CD14-positive monocyte (primary cell): ENCODE results near the gene ZNF385A. TPM values are rescaled to one million over a fixed set of nuclear protein-coding genes. Genes with fewer than 3 reads are reported as not detected.
"Not testable (repeated sequence)": the region's sequence is repeated elsewhere in the genome, so short reads cannot be mapped to it uniquely, and the experiment has no call there.

ENCODE experiments used
- DNase-seq, 3 donors: peaks; one replicate each; pipeline ENCODE4 v3.0.0-alpha.2; 2011 to 2022
- H2AFZ ChIP-seq: 2 replicates; pipeline ENCODE4 v1.6.0; 2012; ENCODE audit warnings: mild to moderate bottlenecking, low read depth, low read length, inconsistent platforms; ENCODE audit not compliant: insufficient read depth, poor library complexity, severe bottlenecking
- H3K27ac ChIP-seq, 2 donors: 1 replicate in 1 of 2; 2 replicates in 1 of 2; pipeline ENCODE4 v1.5.1; 2012 to 2013; ENCODE audit warnings: low read length in 2 of 2, control low read depth in 1 of 2, inconsistent platforms in 1 of 2, low read depth in 1 of 2, mild to moderate bottlenecking in 1 of 2
- H3K27me3 ChIP-seq, 2 donors: one replicate each; pipeline versions ENCODE4 v1.6.0 to v1.6.1; 2011 to 2013; ENCODE audit warnings: low read length in 2 of 2; ENCODE audit not compliant: control insufficient read depth in 2 of 2, insufficient read depth in 2 of 2
- H3K36me3 ChIP-seq, 2 donors: replicated peaks in 1 of 2; 1 replicate in 1 of 2; 2 replicates in 1 of 2; pipeline versions ENCODE4 v1.5.1 to v1.6.1; 2012 to 2013; ENCODE audit warnings: low read length in 2 of 2, control low read depth in 1 of 2, inconsistent platforms in 1 of 2, mild to moderate bottlenecking in 1 of 2; ENCODE audit not compliant: insufficient read depth in 2 of 2, control insufficient read depth in 1 of 2
- H3K4me1 ChIP-seq, 2 donors: 1 replicate in 1 of 2; 2 replicates in 1 of 2; pipeline versions ENCODE4 v1.5.1 to v1.6.1; 2012 to 2013; ENCODE audit warnings: low read length in 2 of 2, control low read depth in 1 of 2, inconsistent platforms in 1 of 2, mild to moderate bottlenecking in 1 of 2, moderate library complexity in 1 of 2; ENCODE audit not compliant: insufficient read depth in 2 of 2, control insufficient read depth in 1 of 2
- H3K4me2 ChIP-seq: replicated peaks from 2 replicates; pipeline ENCODE3; 2012; ENCODE audit warnings: low read length, moderate library complexity, mild to moderate bottlenecking; ENCODE audit not compliant: poor library complexity, severe bottlenecking; ENCODE audit errors: extremely low read depth
- H3K4me3 ChIP-seq, 3 experiments: fragments of 200-600 bp in 1 of 3; sonication (generic) in 1 of 3; replicated peaks in 1 of 3; 1 replicate in 2 of 3; 2 replicates in 1 of 3; pipeline ENCODE4 v1.5.1; 2011 to 2013; ENCODE audit warnings: low read length in 3 of 3, mild to moderate bottlenecking in 3 of 3, control low read depth in 2 of 3, low read depth in 2 of 3, inconsistent platforms in 1 of 3, moderate library complexity in 1 of 3
- H3K79me2 ChIP-seq: 2 replicates; pipeline ENCODE4 v1.6.0; 2012; ENCODE audit warnings: mild to moderate bottlenecking, control low read depth, inconsistent platforms, low read length, moderate library complexity; ENCODE audit not compliant: insufficient read depth
- H3K9ac ChIP-seq: 2 replicates; pipeline ENCODE4 v1.6.0; 2017; ENCODE audit warnings: low read length, mild to moderate bottlenecking; ENCODE audit not compliant: insufficient read depth, poor library complexity, severe bottlenecking
- H3K9me3 ChIP-seq, 2 donors: replicated peaks in 1 of 2; 1 replicate in 1 of 2; 2 replicates in 1 of 2; pipeline versions ENCODE4 v1.5.1 to v1.6.1; 2012 to 2013; ENCODE audit warnings: low read length in 2 of 2, control low read depth in 1 of 2; ENCODE audit not compliant: control insufficient read depth in 1 of 2, insufficient read depth in 1 of 2
- H4K20me1 ChIP-seq: 2 replicates; pipeline ENCODE4 v1.6.0; 2012; ENCODE audit warnings: mild to moderate bottlenecking, low read length, control low read depth, moderate library complexity; ENCODE audit not compliant: insufficient read depth
- H3K27ac Mint-ChIP-seq, 7 donors: one replicate each; pipeline ENCODE4 v1.8.0; 2020; ENCODE audit warnings: mild to moderate bottlenecking in 7 of 7, mixed read lengths in 7 of 7, moderate library complexity in 6 of 7, inconsistent platforms in 2 of 7
- H3K27me3 Mint-ChIP-seq, 3 donors: one replicate each; pipeline ENCODE4 v1.8.0; 2021 to 2022; ENCODE audit warnings: low read depth in 3 of 3, mild to moderate bottlenecking in 3 of 3, mixed read lengths in 3 of 3, moderate library complexity in 3 of 3, inconsistent platforms in 1 of 3
- H3K36me3 Mint-ChIP-seq, 2 donors: one replicate each; pipeline ENCODE4 v1.8.0; 2020; ENCODE audit warnings: mixed read lengths in 2 of 2, inconsistent platforms in 1 of 2, mild to moderate bottlenecking in 1 of 2
- H3K4me1 Mint-ChIP-seq: one replicate; pipeline ENCODE4 v1.8.0; 2020; ENCODE audit warnings: mild to moderate bottlenecking, mixed read lengths
- H3K4me3 Mint-ChIP-seq, 2 donors: one replicate each; pipeline ENCODE4 v1.8.0; 2020; ENCODE audit warnings: mild to moderate bottlenecking in 2 of 2, mixed read lengths in 2 of 2, moderate library complexity in 1 of 2
- H3K9me3 Mint-ChIP-seq, 7 donors: one replicate each; pipeline ENCODE4 v1.8.0; 2020 to 2022; ENCODE audit warnings: mixed read lengths in 7 of 7, mild to moderate bottlenecking in 6 of 7, moderate library complexity in 6 of 7, inconsistent platforms in 2 of 7
- CTCF ChIP-seq: fragments of 200-600 bp; IDR thresholded peaks from one replicate; pipeline ENCODE4 v1.8.0; 2022; ENCODE audit warnings: antibody characterized with exemption, mild to moderate bottlenecking
- WGBS: methylation state at CpG from one replicate; pipeline ENCODE4 v1.1.5; 2013; ENCODE audit warnings: missing lambda C conversion rate; ENCODE audit not compliant: insufficient coverage; 5-methylcytosine and 5-hydroxymethylcytosine counted together
- intact Hi-C, 2 donors: fragments of 100-400 bp; cut with micrococcal nuclease; formaldehyde crosslinking; loops; one replicate each; pipeline versions ENCODE4 v1.15.0 to v1.15.1; 2023
- polyA plus RNA-seq, 3 donors: library from polyadenylated mRNA; depleted of rRNA in 1 of 3; unstranded in 2 of 3; stranded (reverse) in 1 of 3; fragments of 300-500 nt in 2 of 3; fragments of >200 nt in 1 of 3; fragmentation: Illumina TruSeq in 2 of 3; gene quantifications; 1 replicate in 2 of 3; 2 replicates in 1 of 3; pipeline ENCODE4 v1.2.3, GENCODE V29; 2012 to 2021

ZNF385A gene
- polyA plus RNA-seq, 3 donors, result 53.9 to 97.6 (median 78.3) TPM

- Histone ChIP-seq H3K4me2 (no peak overlapping the region), H3K79me2 (no peaks in the 10 kb centered on the region), H3K36me3 (peaks cover 13 to 36% of the 10 kb centered on the region in 2 donors), H3K27me3 (no peaks in the 10 kb centered on the region), H4K20me1 (no peaks in the 10 kb centered on the region), H3K4me3 (no peak overlapping the region), H3K27ac (no peak overlapping the region), H3K9ac (no peak overlapping the region), H2AFZ (no peak overlapping the region), H3K9me3 (no peaks in the 10 kb centered on the region), H3K4me1 (peaks cover 20 to 31% of the 10 kb centered on the region in 2 donors)
- TF ChIP-seq CTCF, result no peak
- Mint-ChIP-seq H3K4me3 (peak overlapping the region in 1 of 2 donors; percentile 31), H3K4me1 (peaks cover 23% of the 10 kb centered on the region), H3K36me3 (peaks cover 40 to 43% of the 10 kb centered on the region in 2 donors), H3K27ac (peak overlapping the region in 1 of 7 donors; percentile 25), H3K27me3 (peaks cover 7 to 11% (median 8%) of the 10 kb centered on the region in 3 donors), H3K9me3 (peaks cover 0 to under 1% (median 0%) of the 10 kb centered on the region in 7 donors)
- intact Hi-C loops, result no loop called here
- WGBS, result 82% methylated on average over 4 of the region's 6 CpGs
- no peak for DNase-seq
Measured at GRCh38 chr12:54355104-54355815, 29.3 kb downstream of the ZNF385A start.

- Mint-ChIP-seq H3K36me3 (peaks cover 50 to 53% of the 10 kb centered on the region in 2 donors), H3K27me3 (peaks cover 7 to 11% (median 8%) of the 10 kb centered on the region in 3 donors), H3K4me1 (peaks cover 21% of the 10 kb centered on the region), H3K27ac (peak overlapping the region in 1 of 7 donors; percentile 17)
- Histone ChIP-seq H3K4me1 (peaks cover 12 to 23% of the 10 kb centered on the region in 2 donors), H3K36me3 (peaks cover 23 to 46% of the 10 kb centered on the region in 2 donors)
- H3K27me3 ChIP-seq, DNase-seq, H3K79me2 ChIP-seq, H3K4me3 Mint-ChIP-seq, H3K27ac ChIP-seq, H3K4me3 ChIP-seq, intact Hi-C loops, H4K20me1 ChIP-seq, H3K9me3 ChIP-seq, H2AFZ ChIP-seq, H3K9me3 Mint-ChIP-seq, H3K4me2 ChIP-seq, H3K9ac ChIP-seq: not testable (repeated sequence)
- WGBS, result 100% methylated on average over 1 of the region's 7 CpGs
Measured at GRCh38 chr12:54354271-54354670, 30.3 kb downstream of the ZNF385A start.
